GM21381 (cell line): ENCODE measurements around the gene PAGE3.

Source experiments
- ATAC-seq: cut with Tn5 transposase; IDR thresholded peaks from one replicate; pipeline ENCODE4 v1.9.1; 2021; ENCODE audit warnings: mild to moderate bottlenecking, moderate library complexity; ENCODE audit not compliant: unreplicated experiment

The PAGE3 gene

GRCh38 chrX:55264816-55265215 lies at the start of gene PAGE3:
PAGE3 (minus strand) TSS chrX:55264916; CDS start chrX:55263903, 1,013 bp downstream.
- no peak for ATAC-seq

GRCh38 chrX:55312655-55313054 lies 47.9 kb upstream of the PAGE3 start:
- ATAC-seq = no peak

- ATAC-seq = no peak
Observed at GRCh38 chrX:55290963-55291362, 26.2 kb upstream of the PAGE3 start.

- no peak for ATAC-seq
Observed at GRCh38 chrX:55279832-55280231, 15.1 kb upstream of the PAGE3 start.

- ATAC-seq = no peak
Observed at GRCh38 chrX:55260806-55261205, 3.9 kb downstream of the PAGE3 start.

- ATAC-seq = no peak
Observed at GRCh38 chrX:55253528-55253927, 11.2 kb downstream of the PAGE3 start.

GRCh38 chrX:55240788-55241340 lies 23.9 kb downstream of the PAGE3 start:
- ATAC-seq = no peak

- no peak for ATAC-seq
Observed at GRCh38 chrX:55220119-55220794, 44.5 kb downstream of the PAGE3 start, which contains the start of gene PAGE5. PAGE5 (plus strand) TSS chrX:55220346; CDS start chrX:55221383, 1,037 bp downstream.

- no peak for ATAC-seq
Observed at GRCh38 chrX:55213381-55213780, 51.3 kb downstream of the PAGE3 start.

GRCh38 chrX:55210931-55211677 lies 53.6 kb downstream of the PAGE3 start:
- ATAC-seq = no peak
